HUES48 (cell line): ENCODE results near the gene STAU1.
"Not testable (repeated sequence)": the region's sequence is repeated elsewhere in the genome, so short reads cannot be mapped to it uniquely, and the experiment has no call there.

Experiments used
- H3K27ac ChIP-seq: one replicate; pipeline ENCODE4 v1.7.0; 2013; ENCODE audit warnings: low read depth, low read length, inconsistent platforms
- H3K27me3 ChIP-seq: 2 replicates; pipeline ENCODE4 v1.6.1; 2013; ENCODE audit warnings: mild to moderate bottlenecking, low read length; ENCODE audit not compliant: control insufficient read depth, insufficient read depth
- H3K36me3 ChIP-seq: 2 replicates; pipeline ENCODE4 v1.6.1; 2013; ENCODE audit warnings: low read length; ENCODE audit not compliant: control insufficient read depth, insufficient read depth
- H3K4me1 ChIP-seq: 2 replicates; pipeline ENCODE4 v1.6.1; 2013; ENCODE audit warnings: mild to moderate bottlenecking, low read length; ENCODE audit not compliant: control insufficient read depth, insufficient read depth
- H3K4me3 ChIP-seq: 2 replicates; pipeline ENCODE4 v1.5.1; 2013; ENCODE audit warnings: mild to moderate bottlenecking, low read depth, low read length
- H3K9ac ChIP-seq: 2 replicates; pipeline ENCODE4 v1.6.1; 2013; ENCODE audit warnings: mild to moderate bottlenecking, low read depth, low read length, moderate library complexity
- H3K9me3 ChIP-seq: 2 replicates; pipeline ENCODE4 v1.6.1; 2013; ENCODE audit warnings: low read length; ENCODE audit not compliant: control insufficient read depth, insufficient read depth

Gene STAU1

GRCh38 chr20:49225896-49226295 lies 37.8 kb upstream of the STAU1 start:
- H3K4me1 ChIP-seq, result no peaks in the 10 kb centered on the region
- no peaks in the 10 kb centered on the region for H3K9me3 ChIP-seq
- no peaks in the 10 kb centered on the region for H3K27me3 ChIP-seq
- H3K9ac ChIP-seq, result no peak overlapping the region
- no peak overlapping the region for H3K27ac ChIP-seq
- H3K4me3 ChIP-seq, result no peak overlapping the region
- peaks cover 87% of the 10 kb centered on the region for H3K36me3 ChIP-seq

GRCh38 chr20:49219924-49220831 lies 32.0 kb upstream of the STAU1 start:
- Histone ChIP-seq H3K36me3 (peaks cover 38% of the 10 kb centered on the region), H3K27ac (peak overlapping the region; percentile 75), H3K9ac (peak overlapping the region; percentile 79), H3K4me3 (peak overlapping the region; percentile 91), H3K4me1 (peaks cover 4% of the 10 kb centered on the region), H3K9me3 (no peaks in the 10 kb centered on the region), H3K27me3 (no peaks in the 10 kb centered on the region)

- H3K27me3 ChIP-seq, result no peaks in the 10 kb centered on the region
- peak within 1 kb of the TSS; percentile 91 for H3K4me3 ChIP-seq
- peaks cover 4% of the 10 kb centered on the region for H3K4me1 ChIP-seq
- H3K9ac ChIP-seq, result peak within 1 kb of the TSS; percentile 79
- H3K27ac ChIP-seq, result peak within 1 kb of the TSS; percentile 83
- H3K9me3 ChIP-seq, result no peaks in the 10 kb centered on the region
- H3K36me3 ChIP-seq, result peaks cover 29% of the 10 kb centered on the region
Observed at GRCh38 chr20:49219091-49219923, 31.2 kb upstream of the STAU1 start, which contains the start of gene DDX27. Gene DDX27, plus strand, starts transcription at chr20:49219416. Its CDS starts 33 bp downstream, at chr20:49219449.

- peaks cover 23% of the 10 kb centered on the region for H3K36me3 ChIP-seq
- H3K4me1 ChIP-seq, H3K9me3 ChIP-seq, H3K27me3 ChIP-seq: not testable (repeated sequence)
- H3K27ac ChIP-seq, result peak overlapping the region; percentile 83
- peak overlapping the region; percentile 91 for H3K4me3 ChIP-seq
- peak overlapping the region; percentile 34; the same call in 1 of the 2 replicates for H3K9ac ChIP-seq
Observed at GRCh38 chr20:49218739-49219090, 30.6 kb upstream of the STAU1 start.

- Histone ChIP-seq H3K4me1 (peaks cover 4% of the 10 kb centered on the region), H3K9me3 (no peaks in the 10 kb centered on the region), H3K27me3 (no peaks in the 10 kb centered on the region), H3K27ac (no peak overlapping the region), H3K9ac (no peak overlapping the region), H3K36me3 (peaks cover 10% of the 10 kb centered on the region), H3K4me3 (0 out of 2 replicates have a peak overlapping the region, but pooled peaks have one; percentile 8)
Observed at GRCh38 chr20:49216991-49217578, 29.0 kb upstream of the STAU1 start.

- Histone ChIP-seq H3K36me3 (no peaks in the 10 kb centered on the region), H3K27ac (no peak overlapping the region), H3K9ac (no peak overlapping the region), H3K4me3 (no peak overlapping the region), H3K4me1 (peaks cover 4% of the 10 kb centered on the region), H3K27me3 (no peaks in the 10 kb centered on the region), H3K9me3 (no peaks in the 10 kb centered on the region)
Observed at GRCh38 chr20:49215232-49215631, 27.1 kb upstream of the STAU1 start.

- H3K27ac ChIP-seq, result no peak overlapping the region
- H3K4me1 ChIP-seq, result peaks cover 4% of the 10 kb centered on the region
- H3K36me3 ChIP-seq, result no peaks in the 10 kb centered on the region
- H3K27me3 ChIP-seq, result no peaks in the 10 kb centered on the region
- no peak overlapping the region for H3K9ac ChIP-seq
- H3K9me3 ChIP-seq, result no peaks in the 10 kb centered on the region
- H3K4me3 ChIP-seq, result no peak overlapping the region
Observed at GRCh38 chr20:49214571-49214970, 26.4 kb upstream of the STAU1 start.

GRCh38 chr20:49210757-49211110 lies 22.6 kb upstream of the STAU1 start:
- Histone ChIP-seq H3K4me1 (no peaks in the 10 kb centered on the region), H3K27ac (no peak overlapping the region), H3K27me3 (no peaks in the 10 kb centered on the region)

GRCh38 chr20:49210101-49210756 lies 22.1 kb upstream of the STAU1 start:
- H3K9ac ChIP-seq, result no peak overlapping the region
- no peaks in the 10 kb centered on the region for H3K27me3 ChIP-seq
- H3K4me3 ChIP-seq, result no peak overlapping the region
- no peaks in the 10 kb centered on the region for H3K9me3 ChIP-seq
- H3K27ac ChIP-seq, result no peak overlapping the region
- no peaks in the 10 kb centered on the region for H3K36me3 ChIP-seq
- no peaks in the 10 kb centered on the region for H3K4me1 ChIP-seq

More at GRCh38 chr20:49210757-49211110, 22.6 kb upstream of the STAU1 start:
- no peak overlapping the region for H3K4me3 ChIP-seq
- H3K9me3 ChIP-seq, result no peaks in the 10 kb centered on the region
- no peak overlapping the region for H3K9ac ChIP-seq
- no peaks in the 10 kb centered on the region for H3K36me3 ChIP-seq

- Histone ChIP-seq H3K9me3 (no peaks in the 10 kb centered on the region), H3K4me1 (no peaks in the 10 kb centered on the region), H3K36me3 (no peaks in the 10 kb centered on the region), H3K4me3 (no peak overlapping the region), H3K27me3 (no peaks in the 10 kb centered on the region), H3K27ac (no peak overlapping the region), H3K9ac (no peak overlapping the region)
Observed at GRCh38 chr20:49207076-49207475, 18.9 kb upstream of the STAU1 start.
